Breast epithelium (tissue), 4 donors: ENCODE measurements around the gene CTNNA3. TPM values are rescaled to one million over a fixed set of nuclear protein-coding genes. Genes with fewer than 3 reads are reported as not detected.
"Not testable (repeated sequence)": the region's sequence is repeated elsewhere in the genome, so short reads cannot be mapped to it uniquely, and the experiment has no call there.

ENCODE experiments used
- DNase-seq, 2 donors: peaks; one replicate each; pipeline ENCODE4 v3.0.0-alpha.2; 2019; ENCODE audit warnings: low spot score in 2 of 2
- H3K27ac ChIP-seq, 2 donors: fragments of 200-600 bp; sonication (generic) in 1 of 2; one replicate each; pipeline ENCODE4 v1.5.1; 2016 to 2019; ENCODE audit warnings: mild to moderate bottlenecking in 1 of 2
- H3K27me3 ChIP-seq, 2 donors: fragments of 200-600 bp; sonication (generic) in 1 of 2; one replicate each; pipeline versions ENCODE4 v1.5.1 to v1.6.0; 2017 to 2019; ENCODE audit warnings: control low read depth in 1 of 2, mild to moderate bottlenecking in 1 of 2
- H3K36me3 ChIP-seq: fragments of 200-600 bp; one replicate; pipeline ENCODE4 v1.5.1; 2019
- H3K4me1 ChIP-seq, 2 donors: fragments of 200-600 bp; sonication (generic); one replicate each; pipeline ENCODE4 v1.5.1; 2016 to 2019; ENCODE audit warnings: control low read depth in 1 of 2
- H3K4me3 ChIP-seq, 3 donors: fragments of 200-600 bp; sonication (generic); 1 replicate in 2 of 3; 2 replicates in 1 of 3; pipeline ENCODE4 v1.5.1; 2016 to 2019; ENCODE audit warnings: mild to moderate bottlenecking in 3 of 3, moderate library complexity in 2 of 3
- H3K9me3 ChIP-seq, 2 donors: fragments of 200-600 bp; sonication (generic) in 1 of 2; one replicate each; pipeline ENCODE4 v1.5.1; 2016 to 2019; ENCODE audit warnings: control low read depth in 1 of 2
- POLR2A ChIP-seq: fragments of 450-650 bp; IDR thresholded peaks from one replicate; pipeline ENCODE4 v1.6.1; 2016; ENCODE audit warnings: antibody characterized with exemption, mild to moderate bottlenecking, moderate library complexity
- POLR2AphosphoS5 ChIP-seq, 3 donors: sonication (generic); formaldehyde crosslinking; IDR thresholded peaks; one replicate each; pipeline ENCODE4 v1.6.1; 2017; ENCODE audit warnings: antibody characterized with exemption in 3 of 3
- intact Hi-C: fragments of 100-400 bp; cut with DNase I; formaldehyde crosslinking; loops from one replicate; pipeline ENCODE4 v1.15.1; 2023; ENCODE audit warnings: low total_unique reads
- total RNA-seq, 3 donors: library from RNA; depleted of rRNA; stranded (reverse); fragments of >200 nt; gene quantifications; one replicate each; pipeline ENCODE4 v1.1.0, GENCODE V29; 2016
- TF ChIP-seq, protein P1 (sequence below), 3 donors: fragments of 450-650 bp; IDR thresholded peaks; one replicate each; pipeline ENCODE4 v1.5.1; 2016 to 2017; ENCODE audit warnings: antibody characterized with exemption in 3 of 3, mild to moderate bottlenecking in 3 of 3, moderate library complexity in 3 of 3

The CTNNA3 gene
- total RNA-seq, 3 donors from 2014 or later: 0.33 to 1.1 (median 0.59) TPM

DNA sequence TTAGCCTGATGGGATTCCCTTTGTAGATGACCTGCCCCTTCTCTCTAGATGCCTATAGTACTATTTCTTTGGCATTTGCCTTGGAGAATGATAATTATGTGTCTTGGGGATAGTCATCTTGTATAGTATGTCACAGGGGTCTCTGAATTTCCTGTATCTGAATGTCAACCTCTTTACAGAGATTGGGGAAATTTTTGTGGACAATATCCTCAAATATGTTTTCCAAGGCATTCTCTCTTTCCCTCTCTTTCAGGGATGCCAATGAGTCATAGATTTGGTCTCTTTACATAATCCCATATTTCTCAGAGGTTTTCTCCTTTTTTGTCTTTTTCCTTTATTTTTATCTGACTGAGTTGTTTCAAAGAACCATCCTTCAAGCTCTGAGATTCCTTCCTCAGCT, 99.4 kb downstream of the CTNNA3 start:
- Histone ChIP-seq H3K4me1 (no peaks in the 10 kb centered on the region), H3K4me3 (no peak overlapping the region), H3K27me3 (no peaks in the 10 kb centered on the region), H3K27ac (no peak overlapping the region), H3K36me3 (no peaks in the 10 kb centered on the region), H3K9me3 (peaks cover 0 to 3% of the 10 kb centered on the region in 2 donors)
- intact Hi-C loops: no loop called here
- TF ChIP-seq, protein P1, sequence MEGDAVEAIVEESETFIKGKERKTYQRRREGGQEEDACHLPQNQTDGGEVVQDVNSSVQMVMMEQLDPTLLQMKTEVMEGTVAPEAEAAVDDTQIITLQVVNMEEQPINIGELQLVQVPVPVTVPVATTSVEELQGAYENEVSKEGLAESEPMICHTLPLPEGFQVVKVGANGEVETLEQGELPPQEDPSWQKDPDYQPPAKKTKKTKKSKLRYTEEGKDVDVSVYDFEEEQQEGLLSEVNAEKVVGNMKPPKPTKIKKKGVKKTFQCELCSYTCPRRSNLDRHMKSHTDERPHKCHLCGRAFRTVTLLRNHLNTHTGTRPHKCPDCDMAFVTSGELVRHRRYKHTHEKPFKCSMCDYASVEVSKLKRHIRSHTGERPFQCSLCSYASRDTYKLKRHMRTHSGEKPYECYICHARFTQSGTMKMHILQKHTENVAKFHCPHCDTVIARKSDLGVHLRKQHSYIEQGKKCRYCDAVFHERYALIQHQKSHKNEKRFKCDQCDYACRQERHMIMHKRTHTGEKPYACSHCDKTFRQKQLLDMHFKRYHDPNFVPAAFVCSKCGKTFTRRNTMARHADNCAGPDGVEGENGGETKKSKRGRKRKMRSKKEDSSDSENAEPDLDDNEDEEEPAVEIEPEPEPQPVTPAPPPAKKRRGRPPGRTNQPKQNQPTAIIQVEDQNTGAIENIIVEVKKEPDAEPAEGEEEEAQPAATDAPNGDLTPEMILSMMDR (IDR thresholded peaks at IDR 0.05): no peak
- no peak for TF ChIP-seq POLR2AphosphoS5 (IDR thresholded peaks at IDR 0.05)
- no peak for TF ChIP-seq POLR2A
- no peak for DNase-seq

DNA sequence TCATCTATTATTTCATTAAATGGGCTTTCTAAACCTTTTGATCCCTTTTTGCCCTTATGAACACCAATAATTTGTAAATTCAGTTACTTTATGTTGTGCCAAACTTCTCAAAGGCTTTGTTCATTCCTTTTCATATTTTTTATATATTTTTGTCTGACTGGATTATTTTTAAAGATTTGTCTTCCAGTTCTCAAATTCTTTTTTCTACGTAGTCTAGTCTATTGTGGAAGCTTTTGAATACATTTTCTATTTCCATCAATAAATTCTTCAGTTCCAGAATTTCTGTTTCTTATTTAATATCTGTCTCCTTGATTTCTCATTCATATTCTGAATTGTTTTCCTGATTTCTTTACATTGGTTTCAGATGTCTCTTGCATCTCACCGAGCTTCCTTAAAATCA, 108.2 kb downstream of the CTNNA3 start:
- Histone ChIP-seq H3K4me3 (no peak overlapping the region), H3K27ac (no peak overlapping the region), H3K4me1 (no peaks in the 10 kb centered on the region), H3K9me3 (peaks cover 10 to 43% of the 10 kb centered on the region in 2 donors), H3K36me3 (no peaks in the 10 kb centered on the region), H3K27me3 (no peaks in the 10 kb centered on the region)
- no peak for TF ChIP-seq POLR2AphosphoS5 (IDR thresholded peaks at IDR 0.05)
- TF ChIP-seq, protein P1 (IDR thresholded peaks at IDR 0.05): no peak
- TF ChIP-seq POLR2A: no peak
- intact Hi-C loops: no loop called here
- no peak for DNase-seq

DNA sequence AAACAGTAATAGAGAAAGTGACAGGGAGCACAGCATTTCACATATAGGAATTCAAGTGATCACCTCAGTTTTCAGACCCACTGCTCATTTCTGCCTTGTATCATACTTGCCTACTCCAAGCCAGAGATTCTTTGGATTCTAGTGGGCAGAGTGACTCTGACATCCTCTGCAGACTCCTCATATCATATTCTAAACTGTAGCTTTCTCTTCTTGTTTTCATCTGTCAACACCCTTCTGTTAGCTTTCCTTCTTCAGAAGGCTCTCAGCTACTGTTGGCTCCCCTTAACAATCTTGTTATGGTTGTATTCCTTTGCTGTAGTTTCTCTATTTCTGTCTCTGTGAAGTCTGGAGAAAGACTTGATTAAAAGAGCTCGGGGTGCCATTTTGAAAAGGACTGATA, 120.5 kb downstream of the CTNNA3 start:
- intact Hi-C loops: no loop called here
- Histone ChIP-seq H3K4me3 (no peak overlapping the region), H3K9me3 (no peaks in the 10 kb centered on the region), H3K27me3 (no peaks in the 10 kb centered on the region), H3K4me1 (no peaks in the 10 kb centered on the region), H3K27ac (no peak overlapping the region), H3K36me3 (no peaks in the 10 kb centered on the region)
- TF ChIP-seq, protein P1 (IDR thresholded peaks at IDR 0.05): no peak
- TF ChIP-seq POLR2A (no peak), POLR2AphosphoS5 (IDR thresholded peaks at IDR 0.05) (no peak)
- DNase-seq: no peak

DNA sequence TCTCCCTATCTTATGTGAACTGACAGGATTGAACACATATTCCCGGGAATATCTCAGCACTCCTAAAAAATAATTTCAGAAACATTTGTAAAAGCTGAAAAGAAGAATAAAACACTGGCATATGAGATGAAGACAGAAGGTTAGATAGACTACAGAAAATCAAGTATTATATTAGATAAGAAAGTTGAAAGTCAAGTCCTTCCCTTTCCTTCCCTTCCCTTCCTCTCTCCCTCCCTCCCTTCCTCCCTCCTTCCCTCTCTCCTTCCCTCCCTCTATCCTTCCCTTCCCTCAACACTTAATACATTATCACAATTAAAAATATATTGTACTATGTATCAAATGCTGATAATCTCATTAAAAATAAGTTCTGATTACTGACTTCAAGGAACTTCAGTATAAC, 122.5 kb downstream of the CTNNA3 start:
- Histone ChIP-seq H3K4me3 (no peak overlapping the region), H3K27ac (no peak overlapping the region), H3K4me1 (no peaks in the 10 kb centered on the region), H3K27me3 (no peaks in the 10 kb centered on the region), H3K36me3 (no peaks in the 10 kb centered on the region), H3K9me3 (no peaks in the 10 kb centered on the region)
- intact Hi-C loops: no loop called here
- no peak for TF ChIP-seq POLR2A
- TF ChIP-seq, protein P1 (IDR thresholded peaks at IDR 0.05): no peak
- no peak for TF ChIP-seq POLR2AphosphoS5 (IDR thresholded peaks at IDR 0.05)
- DNase-seq: no peak

DNA sequence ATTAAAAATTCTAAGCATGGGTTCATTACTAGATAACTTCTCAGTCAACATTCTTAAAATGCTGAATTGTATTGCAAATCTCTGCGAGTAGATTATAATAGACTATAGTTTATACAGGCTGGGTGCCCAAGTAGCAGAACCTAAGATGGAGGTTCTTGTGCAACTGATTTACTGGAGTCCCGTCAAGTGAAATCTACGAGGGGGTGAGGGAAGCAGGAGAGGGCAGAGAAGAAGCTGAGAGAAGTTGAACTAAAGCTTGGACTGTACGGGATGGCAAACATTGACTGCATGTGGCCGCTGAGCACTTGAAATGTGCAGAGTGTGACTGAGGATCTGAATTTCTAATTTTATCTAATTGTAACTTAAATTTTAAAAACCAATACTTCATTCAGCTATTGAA, 124.5 kb downstream of the CTNNA3 start:
- Histone ChIP-seq H3K4me3 (no peak overlapping the region), H3K4me1 (no peaks in the 10 kb centered on the region), H3K36me3 (no peaks in the 10 kb centered on the region), H3K27me3 (no peaks in the 10 kb centered on the region), H3K9me3 (no peaks in the 10 kb centered on the region), H3K27ac (no peak overlapping the region)
- no peak for DNase-seq
- no peak for TF ChIP-seq POLR2AphosphoS5 (IDR thresholded peaks at IDR 0.05)
- no peak for TF ChIP-seq POLR2A
- TF ChIP-seq, protein P1 (IDR thresholded peaks at IDR 0.05): no peak
- intact Hi-C loops: no loop called here

DNA sequence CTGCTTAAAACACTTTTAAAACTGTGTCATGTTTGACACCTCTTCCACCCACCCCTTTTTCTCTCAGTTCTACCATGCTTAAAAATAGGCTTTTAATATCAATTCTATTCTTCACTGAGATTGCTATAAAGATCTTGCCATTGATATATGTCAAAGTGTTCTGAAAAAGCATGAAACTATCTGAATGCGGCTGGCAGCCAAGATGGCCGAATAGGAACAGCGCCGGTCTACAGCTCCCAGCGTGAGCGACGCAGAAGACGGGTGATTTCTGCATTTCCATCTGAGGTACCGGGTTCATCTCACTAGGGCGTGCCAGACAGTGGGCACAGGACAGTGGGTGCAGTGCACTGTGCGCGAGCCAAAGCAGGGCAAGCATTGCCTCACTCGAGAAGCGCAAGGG, 137.7 kb downstream of the CTNNA3 start:
- H3K36me3 ChIP-seq, H3K4me3 ChIP-seq, H3K4me1 ChIP-seq, H3K27ac ChIP-seq, H3K27me3 ChIP-seq, H3K9me3 ChIP-seq, DNase-seq: not testable (repeated sequence)
- intact Hi-C loops: loop anchor here (10.0 kb wide), 1 partner anchor 1774 kb away; no protein-coding TSS in a partner anchor
